Common myeloid progenitor, CD34-positive (primary cell): Measurements from ENCODE around the gene PRKN.

Source experiments
- CTCF ChIA-PET: fragments of 350-600 bp; sonication (Branson Sonifier 250); formaldehyde crosslinking; loops from one replicate; lab custom pipeline; 2021; ENCODE audit warnings: antibody characterized with exemption; lab: Charles Lee
- POLR2A ChIA-PET: fragments of 350-600 bp; sonication (Branson Sonifier 250); formaldehyde crosslinking; loops from one replicate; lab custom pipeline; 2021; ENCODE audit warnings: antibody characterized with exemption; lab: Charles Lee
- DNase-seq, 3 donors: peaks; one replicate each; pipeline versions ENCODE4 v3.0.0 to v3.0.0-alpha.2; 2013
- H3K27ac ChIP-seq, 2 experiments: 1 replicate in 1 of 2; 2 replicates in 1 of 2; pipeline ENCODE4 v1.7.0; 2013; ENCODE audit warnings: inconsistent platforms in 2 of 2, low read length in 2 of 2, mild to moderate bottlenecking in 2 of 2, low read depth in 1 of 2, moderate library complexity in 1 of 2; ENCODE audit not compliant: severe bottlenecking in 2 of 2, insufficient read depth in 1 of 2, poor library complexity in 1 of 2
- H3K27me3 ChIP-seq, 5 experiments: replicated peaks in 2 of 5; 1 replicate in 3 of 5; 2 replicates in 2 of 5; pipeline versions ENCODE4 v1.6.1 to v1.7.0; 2013; ENCODE audit warnings: low read length in 4 of 5, mild to moderate bottlenecking in 2 of 5, moderate library complexity in 2 of 5, inconsistent platforms in 1 of 5; ENCODE audit not compliant: insufficient read depth in 5 of 5, control insufficient read depth in 4 of 5
- H3K36me3 ChIP-seq, 4 experiments: 1 replicate in 2 of 4; 2 replicates in 2 of 4; pipeline versions ENCODE4 v1.6.1 to v1.7.0; 2013; ENCODE audit warnings: low read length in 3 of 4, control low read depth in 1 of 4, mild to moderate bottlenecking in 1 of 4; ENCODE audit not compliant: control insufficient read depth in 4 of 4, insufficient read depth in 4 of 4
- H3K4me1 ChIP-seq, 4 experiments: 1 replicate in 3 of 4; 2 replicates in 1 of 4; pipeline versions ENCODE4 v1.6.1 to v1.7.1; 2013; ENCODE audit warnings: low read length in 3 of 4, mild to moderate bottlenecking in 3 of 4, control low read depth in 1 of 4, inconsistent platforms in 1 of 4, moderate library complexity in 1 of 4; ENCODE audit not compliant: control insufficient read depth in 4 of 4, insufficient read depth in 4 of 4; ENCODE audit errors: control extremely low read depth in 1 of 4
- H3K4me3 ChIP-seq, 7 experiments: 1 replicate in 4 of 7; 2 replicates in 3 of 7; pipeline versions ENCODE4 v1.5.1 to v1.7.0; 2013; ENCODE audit warnings: mild to moderate bottlenecking in 7 of 7, low read length in 6 of 7, moderate library complexity in 6 of 7, inconsistent platforms in 2 of 7, low read depth in 2 of 7, control low read depth in 1 of 7; ENCODE audit not compliant: insufficient read depth in 4 of 7, control insufficient read depth in 1 of 7; ENCODE audit errors: extremely low read depth in 1 of 7
- H3K9me3 ChIP-seq, 5 experiments: 1 replicate in 4 of 5; 2 replicates in 1 of 5; pipeline versions ENCODE4 v1.6.1 to v1.7.1; 2013; ENCODE audit warnings: low read length in 4 of 5, mild to moderate bottlenecking in 2 of 5, inconsistent platforms in 1 of 5, low read depth in 1 of 5, moderate library complexity in 1 of 5; ENCODE audit not compliant: control insufficient read depth in 4 of 5, insufficient read depth in 2 of 5; ENCODE audit errors: control extremely low read depth in 1 of 5
- WGBS: methylation state at CpG from one replicate; pipeline ENCODE4 v1.1.5; 2013; ENCODE audit not compliant: insufficient coverage; 5-methylcytosine and 5-hydroxymethylcytosine counted together

PRKN gene

DNA sequence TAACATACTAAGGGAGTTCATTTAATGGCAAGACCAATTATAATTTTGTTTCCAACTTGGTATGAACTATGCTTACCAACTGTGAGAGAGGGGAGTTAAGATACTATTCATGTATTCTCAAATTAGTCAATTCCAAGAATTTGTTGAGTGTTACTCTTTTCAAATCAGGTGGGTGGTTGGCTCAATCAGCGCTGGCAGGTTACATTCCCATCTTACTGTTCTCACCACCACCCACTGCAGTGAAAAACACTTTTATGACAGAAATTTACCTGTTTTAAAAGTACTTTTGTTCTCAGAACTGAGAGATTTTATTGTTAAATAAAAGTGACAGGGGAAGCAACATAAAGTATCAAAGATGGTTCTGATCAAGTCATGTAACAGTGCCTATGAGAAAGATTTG is 642.0 kb downstream of the PRKN start:
- no peaks in the 10 kb centered on the region for H3K36me3 ChIP-seq
- no CpG with 5 or more reads among the region's 1 CpG for WGBS
- CTCF ChIA-PET = no interaction called here
- H3K4me3 ChIP-seq = no peak overlapping the region
- POLR2A ChIA-PET = no interaction called here
- H3K27me3 ChIP-seq = no peaks in the 10 kb centered on the region
- no peaks in the 10 kb centered on the region for H3K9me3 ChIP-seq
- H3K4me1 ChIP-seq = no peaks in the 10 kb centered on the region
- no peak overlapping the region for H3K27ac ChIP-seq
- DNase-seq = no peak

DNA sequence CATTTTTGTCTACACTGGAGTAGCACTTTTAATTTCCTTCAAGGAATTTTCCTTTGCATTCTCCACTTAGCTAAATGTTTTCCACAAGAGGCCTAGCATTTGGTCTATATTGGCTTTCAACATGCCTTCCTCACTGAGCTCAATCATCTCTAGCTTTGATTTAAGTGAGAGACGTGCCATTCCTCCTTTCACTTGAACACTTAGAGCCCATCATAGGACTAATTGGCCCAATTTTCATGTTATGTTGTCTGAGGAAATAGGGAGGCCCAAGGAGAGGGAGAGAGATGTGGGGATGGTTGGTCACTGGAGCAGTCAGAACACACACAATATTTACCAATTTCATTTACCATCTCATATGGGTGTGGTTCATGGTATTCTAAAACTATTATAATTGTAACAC is 645.0 kb downstream of the PRKN start:
- WGBS = no CpG with 5 or more reads among the region's 1 CpG
- ChIA-PET POLR2A (no interaction called here), CTCF (no interaction called here)
- no peak for DNase-seq
- H3K27ac ChIP-seq = no peak overlapping the region
- no peaks in the 10 kb centered on the region for H3K4me1 ChIP-seq
- no peaks in the 10 kb centered on the region for H3K36me3 ChIP-seq
- H3K9me3 ChIP-seq = no peaks in the 10 kb centered on the region
- no peaks in the 10 kb centered on the region for H3K27me3 ChIP-seq
- H3K4me3 ChIP-seq = no peak overlapping the region

DNA sequence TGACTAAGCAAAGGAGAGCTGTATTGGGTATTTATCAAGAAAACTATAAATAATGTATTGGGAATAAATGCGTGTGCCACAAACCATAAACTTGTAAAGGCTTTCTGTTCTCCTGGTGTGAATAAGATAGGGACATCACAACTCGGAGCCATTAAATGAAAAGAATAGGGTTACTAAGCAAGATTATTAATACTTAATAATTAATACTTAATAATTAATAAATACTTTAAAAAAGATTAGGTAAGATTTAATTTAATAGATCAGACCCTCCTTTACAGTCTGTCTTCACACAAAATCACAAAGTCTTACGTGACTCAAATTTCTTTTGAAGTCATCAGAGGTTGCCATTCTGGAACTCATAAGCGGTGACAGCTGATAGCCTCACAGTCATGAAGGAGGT is 648.9 kb downstream of the PRKN start:
- ChIA-PET POLR2A (no interaction called here), CTCF (no interaction called here)
- H3K27ac ChIP-seq = no peak overlapping the region
- no peaks in the 10 kb centered on the region for H3K36me3 ChIP-seq
- H3K27me3 ChIP-seq = no peaks in the 10 kb centered on the region
- H3K4me1 ChIP-seq = no peaks in the 10 kb centered on the region
- no peak overlapping the region for H3K4me3 ChIP-seq
- no peak for DNase-seq
- 100% methylated on average over 1 of the region's 4 CpGs for WGBS
- peaks cover 0 to under 1% (median 0%) of the 10 kb centered on the region in 5 experiments for H3K9me3 ChIP-seq

DNA sequence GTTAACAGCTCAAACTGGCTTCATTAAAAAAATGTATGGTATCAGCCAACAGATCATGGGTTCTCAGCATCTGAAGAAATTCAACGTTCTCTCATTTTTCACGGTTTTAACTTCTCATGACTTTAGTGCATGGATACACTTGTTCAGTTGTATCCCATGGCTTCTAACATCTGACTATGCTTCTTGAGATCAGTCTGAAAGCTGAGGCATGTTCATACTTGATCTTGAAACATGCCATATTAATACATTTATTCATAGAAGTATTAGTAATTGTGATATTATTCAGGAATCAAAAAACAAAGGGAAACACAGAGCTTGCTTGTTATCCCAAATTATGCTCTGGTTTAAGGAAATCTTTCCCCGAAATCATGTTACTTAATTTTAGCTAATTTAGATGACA is 649.4 kb downstream of the PRKN start:
- WGBS = 100% methylated on average over 2 of the region's 3 CpGs
- peaks cover 0 to 5% (median 0%) of the 10 kb centered on the region in 5 experiments for H3K9me3 ChIP-seq
- no peak overlapping the region for H3K27ac ChIP-seq
- H3K36me3 ChIP-seq = no peaks in the 10 kb centered on the region
- no peak for DNase-seq
- H3K4me1 ChIP-seq = no peaks in the 10 kb centered on the region
- CTCF ChIA-PET = no interaction called here
- POLR2A ChIA-PET = no interaction called here
- H3K4me3 ChIP-seq = no peak overlapping the region
- no peaks in the 10 kb centered on the region for H3K27me3 ChIP-seq

DNA sequence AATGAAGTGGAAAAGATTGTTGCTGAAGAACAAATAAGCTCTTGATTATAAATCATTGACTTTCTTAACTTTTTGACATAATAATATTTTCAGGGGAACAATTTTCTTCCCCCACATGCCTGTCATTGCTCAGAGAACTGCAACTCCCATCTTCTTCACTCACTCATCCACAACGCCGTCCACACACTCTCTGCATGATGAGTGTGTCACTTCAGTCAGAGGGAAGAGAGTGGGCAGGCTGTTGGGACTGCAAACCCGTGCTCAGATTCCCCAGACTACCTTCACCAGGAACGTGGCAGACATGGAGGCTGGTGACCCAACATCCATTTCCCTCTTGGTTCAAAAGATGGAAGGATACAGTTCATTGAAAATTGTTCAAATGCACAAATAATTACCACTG is 650.8 kb downstream of the PRKN start:
- Histone ChIP-seq H3K9me3 (peaks cover 0 to 7% (median 0%) of the 10 kb centered on the region in 5 experiments), H3K27me3 (no peaks in the 10 kb centered on the region), H3K27ac (no peak overlapping the region), H3K36me3 (no peaks in the 10 kb centered on the region), H3K4me3 (no peak overlapping the region), H3K4me1 (no peaks in the 10 kb centered on the region)
- DNase-seq = no peak
- POLR2A ChIA-PET = no interaction called here
- CTCF ChIA-PET = no interaction called here
- 78% methylated on average over 4 of the region's 4 CpGs for WGBS

DNA sequence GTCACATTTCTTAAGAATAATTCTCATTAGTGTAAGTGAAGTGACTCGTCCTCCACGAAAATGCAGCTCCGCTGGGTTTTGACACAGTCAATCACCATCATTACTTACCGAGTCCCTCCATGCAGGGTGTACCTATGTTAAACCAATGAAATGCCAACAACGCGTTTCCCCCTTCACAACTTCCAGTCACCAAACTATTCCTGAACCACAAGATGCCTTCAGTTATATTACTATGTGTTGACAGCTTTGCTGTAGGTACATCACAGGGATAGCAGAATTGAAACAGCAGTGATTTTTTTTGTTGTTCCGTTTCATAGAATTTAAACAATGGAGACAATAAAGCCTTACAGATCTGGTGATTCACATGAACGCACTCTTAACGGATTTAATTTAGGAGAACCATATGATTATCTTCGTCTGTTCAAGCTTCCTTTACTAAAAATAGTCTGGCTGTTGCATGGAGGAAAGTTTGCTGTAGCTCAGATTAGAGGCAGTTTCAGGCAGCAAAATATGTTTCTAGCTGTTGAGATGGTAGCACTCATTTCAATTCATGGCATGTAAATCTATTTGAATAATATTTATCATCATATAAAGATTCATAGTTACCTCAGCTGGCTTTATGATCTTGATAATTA is 652.8 kb downstream of the PRKN start:
- Histone ChIP-seq H3K4me1 (no peaks in the 10 kb centered on the region), H3K9me3 (peaks cover 0 to 8% (median 0%) of the 10 kb centered on the region in 5 experiments), H3K27ac (no peak overlapping the region), H3K4me3 (no peak overlapping the region), H3K27me3 (no peaks in the 10 kb centered on the region), H3K36me3 (no peaks in the 10 kb centered on the region)
- WGBS = 100% methylated on average over 4 of the region's 10 CpGs
- ChIA-PET POLR2A (no interaction called here), CTCF (no interaction called here)
- no peak for DNase-seq

DNA sequence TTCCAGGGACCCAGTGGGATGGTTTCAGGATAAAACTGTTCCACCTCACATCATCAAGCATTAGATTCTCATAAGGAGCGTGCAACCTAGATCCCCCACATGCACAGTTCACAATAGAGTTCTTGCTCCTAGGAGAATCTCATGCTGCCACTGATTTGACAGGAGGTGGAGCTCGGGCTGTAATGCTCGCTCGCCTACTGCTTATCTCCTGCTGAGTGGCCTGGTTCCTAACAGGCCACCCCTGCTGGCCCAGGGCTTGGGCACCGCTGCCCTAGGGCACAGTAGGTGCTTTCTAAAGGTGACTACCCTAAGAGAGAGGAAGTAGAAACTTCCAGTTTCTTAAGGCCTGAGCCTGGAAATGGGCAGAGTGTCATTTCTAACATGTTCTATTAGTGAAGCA is 656.9 kb downstream of the PRKN start:
- 92% methylated on average over 5 of the region's 5 CpGs for whole genome bisulfite sequencing
- CTCF ChIA-PET = no interaction called here
- Histone ChIP-seq H3K27ac (no peak overlapping the region), H3K9me3 (peaks cover 0 to 16% (median 0%) of the 10 kb centered on the region in 5 experiments), H3K27me3 (no peaks in the 10 kb centered on the region), H3K36me3 (no peaks in the 10 kb centered on the region), H3K4me1 (no peaks in the 10 kb centered on the region), H3K4me3 (no peak overlapping the region)
- POLR2A ChIA-PET = no interaction called here
- no peak for DNase-seq
